ENCODE measurements around the gene SCG2.

The SCG2 gene

GRCh38 chr2:223647258-223647952 lies 45.2 kb upstream of the SCG2 start:
- Histone ChIP-seq H3K4me2 (ENCODE audit: low read depth, low read length) (peak overlapping the region; percentile 45), H3K9ac (ENCODE audit: low read length) (no peak overlapping the region), H2AFZ (ENCODE audit: low read length) (no peak overlapping the region), H3K9me2 (replicated peaks; ENCODE audit: insufficient read depth, low read length) (no peaks in the 10 kb centered on the region), H3K27ac (ENCODE audit: low read length) (no peak overlapping the region), H4K20me1 (ENCODE audit: insufficient read depth, low read length) (no peaks in the 10 kb centered on the region), H3K4me1 (ENCODE audit: low read length) (peaks cover 10% of the 10 kb centered on the region), H3F3A (ENCODE audit: insufficient read depth, low read length) (peaks cover 5% of the 10 kb centered on the region; the same call in 1 of the 2 replicates), H3K4me3 (ENCODE audit: low read length) (no peak overlapping the region), H3K27me3 (replicated peaks; ENCODE audit: insufficient read depth, low read length) (no peaks in the 10 kb centered on the region), H3K79me2 (ENCODE audit: low read length) (no peaks in the 10 kb centered on the region), H3K9me3 (replicated peaks; ENCODE audit: insufficient read depth, low read length) (no peaks in the 10 kb centered on the region), H3K36me3 (replicated peaks; ENCODE audit: insufficient read depth, low read length) (no peaks in the 10 kb centered on the region)
- DNase-seq, result peak; percentile 80
- no peak for TF ChIP-seq CTCF (IDR thresholded peaks at IDR 0.05; ENCODE audit: low read length)
- no peak for TF ChIP-seq EZH2 (optimal IDR thresholded peaks at IDR 0.05; ENCODE audit: low read depth, low read length)
- TF ChIP-seq EZH2phosphoT487 (IDR thresholded peaks at IDR 0.05; ENCODE audit: low read length), result no peak

DNA sequence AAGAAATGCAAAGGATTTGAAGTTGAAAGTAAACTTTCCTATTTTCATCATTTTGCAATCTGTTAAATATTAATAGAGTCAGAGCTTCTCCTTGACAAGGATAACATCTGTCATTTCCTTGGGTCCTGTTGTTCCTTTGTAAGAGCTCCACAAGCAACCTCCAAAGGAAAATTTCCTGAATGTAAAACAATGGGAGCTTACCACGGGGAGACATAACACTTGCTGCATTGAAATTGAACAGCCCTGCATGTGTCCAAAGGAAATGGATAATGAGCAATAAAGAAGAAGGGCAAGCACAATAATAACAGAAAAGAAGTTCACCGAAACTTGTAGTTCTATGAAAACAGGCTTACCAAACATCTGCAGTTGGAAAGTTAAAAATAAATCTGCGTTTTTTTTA lies 42.0 kb upstream of the SCG2 start:
- Histone ChIP-seq H3K36me3 (replicated peaks; ENCODE audit: insufficient read depth, low read length) (no peaks in the 10 kb centered on the region), H3K79me2 (ENCODE audit: low read length) (no peaks in the 10 kb centered on the region), H3F3A (ENCODE audit: insufficient read depth, low read length) (peaks cover 5% of the 10 kb centered on the region; the same call in 1 of the 2 replicates), H3K9me3 (replicated peaks; ENCODE audit: insufficient read depth, low read length) (no peaks in the 10 kb centered on the region), H3K4me1 (ENCODE audit: low read length) (peaks cover 10% of the 10 kb centered on the region), H3K4me2 (ENCODE audit: low read depth, low read length) (no peak overlapping the region), H3K9me2 (replicated peaks; ENCODE audit: insufficient read depth, low read length) (no peaks in the 10 kb centered on the region; the same call in 1 of the 2 replicates), H3K4me3 (ENCODE audit: low read length) (no peak overlapping the region), H2AFZ (ENCODE audit: low read length) (no peak overlapping the region), H4K20me1 (ENCODE audit: insufficient read depth, low read length) (no peaks in the 10 kb centered on the region), H3K27me3 (replicated peaks; ENCODE audit: insufficient read depth, low read length) (no peaks in the 10 kb centered on the region), H3K27ac (ENCODE audit: low read length) (no peak overlapping the region), H3K9ac (ENCODE audit: low read length) (no peak overlapping the region)
- TF ChIP-seq CTCF (IDR thresholded peaks at IDR 0.05; ENCODE audit: low read length), result no peak
- no peak for TF ChIP-seq EZH2phosphoT487 (IDR thresholded peaks at IDR 0.05; ENCODE audit: low read length)
- TF ChIP-seq EZH2 (optimal IDR thresholded peaks at IDR 0.05; ENCODE audit: low read depth, low read length), result no peak
- no peak for DNase-seq

GRCh38 chr2:223643309-223643708 lies 41.1 kb upstream of the SCG2 start:
- Histone ChIP-seq H3K9me2 (replicated peaks; ENCODE audit: insufficient read depth, low read length) (no peaks in the 10 kb centered on the region; the same call in 1 of the 2 replicates), H3F3A (ENCODE audit: insufficient read depth, low read length) (peaks cover 5% of the 10 kb centered on the region; the same call in 1 of the 2 replicates), H3K9ac (ENCODE audit: low read length) (no peak overlapping the region), H3K9me3 (replicated peaks; ENCODE audit: insufficient read depth, low read length) (no peaks in the 10 kb centered on the region), H3K4me2 (ENCODE audit: low read depth, low read length) (no peak overlapping the region), H3K27me3 (replicated peaks; ENCODE audit: insufficient read depth, low read length) (no peaks in the 10 kb centered on the region), H3K79me2 (ENCODE audit: low read length) (no peaks in the 10 kb centered on the region), H3K4me1 (ENCODE audit: low read length) (peaks cover 10% of the 10 kb centered on the region), H3K36me3 (replicated peaks; ENCODE audit: insufficient read depth, low read length) (no peaks in the 10 kb centered on the region), H3K27ac (ENCODE audit: low read length) (no peak overlapping the region), H3K4me3 (ENCODE audit: low read length) (no peak overlapping the region), H2AFZ (ENCODE audit: low read length) (no peak overlapping the region), H4K20me1 (ENCODE audit: insufficient read depth, low read length) (no peaks in the 10 kb centered on the region)
- TF ChIP-seq CTCF (IDR thresholded peaks at IDR 0.05; ENCODE audit: low read length) (no peak), EZH2 (optimal IDR thresholded peaks at IDR 0.05; ENCODE audit: low read depth, low read length) (no peak), EZH2phosphoT487 (IDR thresholded peaks at IDR 0.05; ENCODE audit: low read length) (no peak)
- no peak for DNase-seq

Data from MM.1S (cell line).